DMS114 treated with DMSO at 0.1 percent for 48 hours (cell line): ENCODE measurements around the gene CCDC190.
"Not testable (repeated sequence)": the region's sequence is repeated elsewhere in the genome, so short reads cannot be mapped to it uniquely, and the experiment has no call there.

Source experiments
- DNase-seq: peaks from one replicate; lab custom pipeline; 2025; ENCODE audit not compliant: unreplicated experiment; lab: John Stamatoyannopoulos, UW

Gene CCDC190

DNA sequence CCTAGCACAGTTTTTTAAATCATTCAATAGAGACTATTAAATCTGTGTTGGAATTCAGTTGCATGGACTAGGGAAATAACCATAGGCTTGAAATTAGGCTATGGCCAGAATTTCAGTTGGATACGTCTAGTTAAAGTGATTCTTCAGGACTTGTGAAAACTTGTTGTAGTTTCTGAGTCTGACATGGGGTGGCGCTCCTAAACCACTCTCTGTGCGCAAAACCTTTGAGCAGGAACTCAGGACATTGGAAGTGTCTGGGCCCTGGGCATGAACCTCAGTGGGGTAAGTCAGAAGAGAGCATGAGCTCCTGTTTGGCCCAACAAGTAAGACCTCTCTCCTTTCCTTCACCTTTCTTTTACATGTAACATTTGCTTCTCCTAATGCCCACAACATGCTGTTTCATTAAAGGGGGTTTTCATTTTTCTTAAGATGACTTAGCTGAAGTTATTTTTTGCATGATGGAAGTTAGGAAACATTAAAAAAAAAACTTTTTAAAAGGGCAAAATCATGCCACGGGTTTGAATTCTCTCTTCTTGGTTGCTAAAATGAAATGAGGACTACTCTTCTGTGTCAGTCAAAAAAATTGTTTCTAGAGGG is 17.1 kb upstream of the CCDC190 start:
- peak; percentile 37 for DNase-seq

- DNase-seq: no peak
These were observed 16.4 kb upstream of the CCDC190 start for GRCh38 chr1:162877412-162877811.

DNA sequence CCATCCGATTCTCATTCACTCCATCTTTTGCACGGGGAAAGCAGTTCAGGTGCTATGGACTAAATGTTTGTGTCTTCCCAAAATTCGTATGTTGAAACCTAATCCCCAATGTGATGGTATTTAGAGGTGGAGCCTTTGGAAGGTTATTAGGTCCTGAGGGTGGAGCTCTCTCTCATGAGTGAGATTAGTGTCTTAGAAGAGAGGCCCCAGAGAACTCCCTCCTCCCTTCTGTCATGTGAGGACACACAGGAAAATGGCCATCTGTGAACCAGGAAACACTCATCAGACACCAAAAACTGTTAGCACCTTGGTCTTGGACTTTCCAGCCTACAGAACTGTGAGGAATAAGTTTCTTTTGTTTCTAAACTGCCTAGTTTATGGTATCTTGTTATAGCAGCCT is 15.8 kb upstream of the CCDC190 start:
- DNase-seq: no peak

- no peak for DNase-seq
These were observed 13.0 kb upstream of the CCDC190 start for GRCh38 chr1:162873671-162874666.

GRCh38 chr1:162872981-162873380 is 12.0 kb upstream of the CCDC190 start:
- DNase-seq: no peak

DNA sequence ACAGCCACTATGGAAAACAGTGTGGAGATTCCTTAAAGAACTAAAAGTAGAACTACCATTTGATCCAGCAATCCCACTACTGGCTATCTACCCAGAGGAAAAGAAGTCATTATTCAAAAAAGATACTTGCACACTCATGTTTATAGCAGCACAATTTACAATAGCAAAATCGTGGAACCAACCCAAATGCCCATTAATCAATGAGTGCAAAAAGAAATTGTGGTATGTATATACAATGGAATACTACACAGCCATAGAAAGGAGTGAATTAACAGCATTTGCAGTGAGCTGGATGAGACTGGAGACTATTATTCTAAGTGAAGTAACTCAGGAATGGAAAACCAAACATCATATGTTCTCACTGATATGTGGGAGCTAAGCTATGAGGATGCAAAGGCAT is 10.4 kb upstream of the CCDC190 start:
- DNase-seq: not testable (repeated sequence)

DNA sequence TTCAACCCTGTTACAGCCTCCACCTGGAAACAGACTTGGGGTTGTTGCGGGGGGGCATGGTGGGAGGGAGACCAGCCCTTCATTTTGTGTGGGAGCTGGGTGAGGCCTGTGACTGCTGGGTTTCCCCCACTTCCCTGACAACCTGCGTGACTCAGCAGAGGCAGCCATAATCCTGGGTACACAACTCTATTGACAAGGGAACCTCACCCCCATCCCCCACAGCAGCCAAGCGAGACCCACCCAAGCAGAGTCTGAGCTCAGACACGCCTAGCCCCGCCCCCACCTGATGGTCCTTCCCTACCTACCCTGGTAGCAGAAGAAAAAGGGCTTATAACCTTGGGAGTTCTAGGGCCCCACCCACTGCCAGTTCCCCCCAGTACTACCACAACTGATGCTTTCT is 8.0 kb upstream of the CCDC190 start:
- DNase-seq: no peak

DNA sequence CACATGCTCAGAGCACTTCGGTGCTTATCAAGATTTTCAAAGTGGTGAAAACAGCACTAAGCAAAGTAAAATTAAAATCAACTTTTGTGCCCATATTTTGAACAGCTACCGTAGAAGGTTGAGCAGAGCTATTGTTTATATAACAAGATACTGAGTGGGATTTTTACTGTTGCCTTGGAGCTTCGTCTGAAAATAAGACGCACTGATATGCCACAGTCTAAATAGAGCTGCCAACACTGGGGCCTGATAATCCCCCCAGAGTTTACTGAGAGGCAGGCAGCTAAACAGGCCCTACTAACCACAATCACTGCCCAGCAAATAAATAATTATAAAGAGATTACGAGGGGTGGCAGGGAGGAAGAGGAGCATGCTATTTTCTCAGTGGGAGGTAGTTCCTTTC is 650 bp upstream of the CCDC190 start:
- DNase-seq: no peak

DNA sequence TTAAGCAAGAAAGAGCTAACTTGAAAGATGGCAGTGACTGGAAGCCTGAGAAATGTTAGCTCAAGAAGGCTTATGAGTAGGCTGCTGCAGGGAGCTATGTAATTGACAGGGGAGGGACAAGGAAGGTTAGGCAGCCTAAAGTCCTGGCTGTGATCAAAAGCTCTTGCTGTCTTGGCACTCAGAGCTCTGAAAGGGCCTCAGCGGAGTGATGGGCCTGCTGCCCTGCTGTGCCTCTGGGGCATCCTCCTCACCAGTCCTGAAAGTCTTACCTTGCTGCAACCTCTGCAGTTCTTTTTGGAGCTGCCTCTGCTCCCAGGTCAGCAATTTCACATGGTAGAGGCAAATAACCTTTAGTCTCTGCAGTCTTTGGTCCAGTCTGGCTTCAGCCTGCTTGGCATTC is 1.8 kb downstream of the CCDC190 start:
- DNase-seq: no peak

GRCh38 chr1:162857850-162858249 is 3.1 kb downstream of the CCDC190 start:
- no peak for DNase-seq

DNA sequence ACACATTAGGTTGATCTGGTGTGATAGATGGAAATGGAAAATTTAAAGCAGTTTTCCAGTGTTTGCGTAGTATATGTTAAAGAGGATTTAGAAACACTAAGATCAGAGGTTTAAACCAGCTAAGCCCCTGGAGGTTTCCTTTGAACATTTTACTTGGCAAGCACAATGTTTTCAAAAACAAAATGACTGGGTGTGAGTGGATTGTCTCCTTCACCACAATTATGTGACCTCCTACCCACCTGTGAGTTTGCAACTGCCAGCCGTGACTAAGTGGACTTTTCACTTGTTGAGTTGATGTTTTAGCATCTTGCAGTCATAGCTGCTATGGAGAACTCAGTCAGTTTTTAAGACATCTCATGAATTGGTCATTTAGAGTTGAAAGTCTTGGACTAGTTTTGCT is 4.7 kb downstream of the CCDC190 start:
- DNase-seq: no peak

DNA sequence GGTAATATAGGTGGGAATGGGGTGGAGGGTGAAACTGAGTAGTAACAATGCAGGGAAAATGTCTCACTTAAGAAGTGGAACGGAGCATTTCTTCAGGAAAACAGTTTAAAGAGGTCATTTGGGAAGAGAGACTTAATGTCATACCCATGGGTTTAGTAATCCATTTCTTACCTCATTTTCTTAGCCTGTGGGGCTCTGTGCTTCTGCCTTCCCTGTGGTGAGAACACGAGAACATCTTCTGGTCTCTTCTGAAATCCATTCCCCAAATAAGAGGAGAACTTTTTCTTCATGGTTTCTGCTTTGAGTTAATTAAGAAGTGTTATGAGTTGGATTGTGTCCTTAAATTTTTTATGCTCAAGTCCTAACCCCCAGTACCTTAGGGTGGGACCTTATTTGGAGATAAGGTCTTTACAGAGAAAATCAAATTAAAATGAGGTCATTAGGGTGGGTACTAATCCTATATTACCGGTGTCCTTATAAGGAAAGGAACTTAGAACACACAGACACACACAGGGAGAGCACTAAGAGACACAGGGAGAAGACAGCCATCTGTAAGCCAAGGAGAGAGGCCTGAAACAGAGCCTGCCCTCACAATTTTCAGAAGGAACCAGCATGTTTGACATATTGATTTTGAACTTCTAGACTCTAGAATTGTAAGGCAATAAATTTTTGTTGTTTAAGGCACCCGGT is 5.4 kb downstream of the CCDC190 start:
- DNase-seq: no peak

- DNase-seq: peak; percentile 85
These were observed 6.6 kb downstream of the CCDC190 start for GRCh38 chr1:162854245-162854882.

DNA sequence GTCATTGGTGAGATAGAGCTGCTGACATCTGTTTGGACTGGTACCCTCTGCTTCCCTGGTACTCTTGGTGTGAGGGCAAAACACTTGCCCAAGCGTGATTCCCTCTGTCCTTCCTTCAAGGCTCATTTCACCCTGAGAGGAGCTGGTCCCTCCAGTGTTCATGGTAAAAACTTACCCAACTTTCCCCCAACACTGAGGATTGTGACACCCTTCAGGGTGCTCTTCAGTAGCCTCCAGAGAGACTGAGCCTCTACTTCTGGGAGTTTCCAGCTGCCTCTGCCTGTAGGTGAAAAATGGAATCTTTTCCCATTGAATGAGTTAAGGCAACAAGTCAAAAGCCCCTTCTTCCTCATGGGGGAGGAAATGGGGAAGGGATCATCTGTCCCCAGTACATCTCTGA is 9.6 kb downstream of the CCDC190 start:
- DNase-seq: no peak

GRCh38 chr1:162849711-162850110 is 11.3 kb downstream of the CCDC190 start:
- no peak for DNase-seq

GRCh38 chr1:162847839-162848453 is 13.0 kb downstream of the CCDC190 start:
- peak; percentile 50 for DNase-seq

GRCh38 chr1:162846256-162847212 is 14.4 kb downstream of the CCDC190 start:
- DNase-seq: no peak

- DNase-seq: no peak
These were observed 16.8 kb downstream of the CCDC190 start for GRCh38 chr1:162844153-162844552.

- no peak for DNase-seq
These were observed 20.6 kb downstream of the CCDC190 start for GRCh38 chr1:162840250-162840839.
